Spleen (tissue), 7 donors: ENCODE results near the gene STAC.

Experiments used
- POLR2A ChIP-seq, 3 donors: fragments of 450-650 bp; IDR thresholded peaks; one replicate each; pipeline ENCODE4 v1.5.1; 2017; ENCODE audit warnings: antibody characterized with exemption in 3 of 3, mild to moderate bottlenecking in 1 of 3
- POLR2AphosphoS5 ChIP-seq, 3 donors: sonication (generic); formaldehyde crosslinking; IDR thresholded peaks; one replicate each; pipeline ENCODE4 v1.5.1; 2017; ENCODE audit warnings: antibody characterized with exemption in 3 of 3
- TF ChIP-seq, protein P1 (sequence below), 11 experiments: fragments of 200-600 bp in 7 of 11; fragments of 450-650 bp in 4 of 11; sonication (generic) in 4 of 11; IDR thresholded peaks in 8 of 11; conservative IDR thresholded peaks in 3 of 11; 1 replicate in 7 of 11; 2 replicates in 4 of 11; pipeline versions ENCODE4 v1.4.0 to v1.8.0; 2016 to 2021; ENCODE audit warnings: antibody characterized with exemption in 11 of 11, inconsistent platforms in 4 of 11, mild to moderate bottlenecking in 1 of 11
- donor health status: DM: no; HTN: no; CAD: no; lungs with moderate emphysema.
- donor health status: DM: no; HTN: no; CAD: no.
- donor health status: DM: no; HTN: no; CAD: no.

DNA sequence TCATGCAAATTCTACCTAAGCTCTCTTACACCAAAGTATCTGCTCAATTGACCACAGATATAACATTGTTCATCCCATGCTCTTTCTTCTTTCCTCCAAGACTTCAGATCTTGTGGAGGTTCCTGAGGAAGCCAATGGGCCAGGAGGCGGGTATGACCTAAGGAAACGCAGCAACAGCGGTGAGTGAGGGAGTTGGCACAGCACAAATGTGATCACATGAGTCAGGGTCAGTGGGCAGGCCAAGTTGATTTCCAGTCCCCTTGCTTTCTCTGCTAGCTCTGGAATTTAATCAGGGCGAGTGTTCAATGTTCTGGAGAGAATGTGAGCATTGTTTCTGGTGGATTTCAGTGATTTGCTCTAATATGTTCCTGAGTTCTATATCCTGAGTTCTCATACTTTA is 112.7 kb downstream of the STAC start:
- no peak for TF ChIP-seq POLR2AphosphoS5 (IDR thresholded peaks at IDR 0.05)
- TF ChIP-seq, protein P1, sequence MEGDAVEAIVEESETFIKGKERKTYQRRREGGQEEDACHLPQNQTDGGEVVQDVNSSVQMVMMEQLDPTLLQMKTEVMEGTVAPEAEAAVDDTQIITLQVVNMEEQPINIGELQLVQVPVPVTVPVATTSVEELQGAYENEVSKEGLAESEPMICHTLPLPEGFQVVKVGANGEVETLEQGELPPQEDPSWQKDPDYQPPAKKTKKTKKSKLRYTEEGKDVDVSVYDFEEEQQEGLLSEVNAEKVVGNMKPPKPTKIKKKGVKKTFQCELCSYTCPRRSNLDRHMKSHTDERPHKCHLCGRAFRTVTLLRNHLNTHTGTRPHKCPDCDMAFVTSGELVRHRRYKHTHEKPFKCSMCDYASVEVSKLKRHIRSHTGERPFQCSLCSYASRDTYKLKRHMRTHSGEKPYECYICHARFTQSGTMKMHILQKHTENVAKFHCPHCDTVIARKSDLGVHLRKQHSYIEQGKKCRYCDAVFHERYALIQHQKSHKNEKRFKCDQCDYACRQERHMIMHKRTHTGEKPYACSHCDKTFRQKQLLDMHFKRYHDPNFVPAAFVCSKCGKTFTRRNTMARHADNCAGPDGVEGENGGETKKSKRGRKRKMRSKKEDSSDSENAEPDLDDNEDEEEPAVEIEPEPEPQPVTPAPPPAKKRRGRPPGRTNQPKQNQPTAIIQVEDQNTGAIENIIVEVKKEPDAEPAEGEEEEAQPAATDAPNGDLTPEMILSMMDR (IDR thresholded peaks at IDR 0.05 in 8 of 11, conservative IDR thresholded peaks at IDR 0.05 in 3 of 11) = no peak
- no peak for TF ChIP-seq POLR2A (IDR thresholded peaks at IDR 0.05)
